ENCODE data around the gene SPTBN1.

GRCh38 chr2:54659527-54659926 is 203.4 kb downstream of the SPTBN1 start:
- TF ChIP-seq CTCF (IDR thresholded peaks at IDR 0.05) (no peak), POLR2A (IDR thresholded peaks at IDR 0.05) (no peak)
